GM19193 (cell line): Measurements from ENCODE around the gene IMMP2L.

Experiments used
- POLR2A ChIP-seq: IDR thresholded peaks from 4 replicates; pipeline ENCODE4 v1.6.1; 2011; ENCODE audit not compliant: insufficient read depth, insufficient read length; ENCODE audit errors: extremely low read depth

The IMMP2L gene

GRCh38 chr7:111390000-111390399 is 172.3 kb downstream of the IMMP2L start:
- no peak for TF ChIP-seq POLR2A

GRCh38 chr7:111388912-111389311 is 173.4 kb downstream of the IMMP2L start:
- TF ChIP-seq POLR2A: no peak

- TF ChIP-seq POLR2A: no peak
Measured at GRCh38 chr7:111388016-111388415, 174.3 kb downstream of the IMMP2L start.

- TF ChIP-seq POLR2A: no peak
Measured at GRCh38 chr7:111384065-111384891, 178.0 kb downstream of the IMMP2L start.

GRCh38 chr7:111383133-111383532 is 179.2 kb downstream of the IMMP2L start:
- TF ChIP-seq POLR2A: no peak

GRCh38 chr7:111381590-111381989 is 180.7 kb downstream of the IMMP2L start:
- no peak for TF ChIP-seq POLR2A

- no peak for TF ChIP-seq POLR2A
Measured at GRCh38 chr7:111380945-111381344, 181.3 kb downstream of the IMMP2L start.

GRCh38 chr7:111374027-111374426 is 188.3 kb downstream of the IMMP2L start:
- TF ChIP-seq POLR2A: no peak

- TF ChIP-seq POLR2A: no peak
Measured at GRCh38 chr7:111371437-111371836, 190.9 kb downstream of the IMMP2L start.

GRCh38 chr7:111370002-111370401 is 192.3 kb downstream of the IMMP2L start:
- no peak for TF ChIP-seq POLR2A

- no peak for TF ChIP-seq POLR2A
Measured at GRCh38 chr7:111368381-111369065, 193.8 kb downstream of the IMMP2L start.

- no peak for TF ChIP-seq POLR2A
Measured at GRCh38 chr7:111364413-111364812, 197.9 kb downstream of the IMMP2L start.

- no peak for TF ChIP-seq POLR2A
Measured at GRCh38 chr7:111363099-111363498, 199.2 kb downstream of the IMMP2L start.

GRCh38 chr7:111362506-111363054 is 199.7 kb downstream of the IMMP2L start:
- TF ChIP-seq POLR2A: no peak

- TF ChIP-seq POLR2A: no peak
Measured at GRCh38 chr7:111358915-111359314, 203.4 kb downstream of the IMMP2L start.

GRCh38 chr7:111357691-111358090 is 204.6 kb downstream of the IMMP2L start:
- no peak for TF ChIP-seq POLR2A
